NCI-H187 (cell line): ENCODE data around the gene RPL39L.
A peak's percentile ranks its signal among the peaks of the same experiment; 100 is the strongest.
"Not testable (repeated sequence)": the region's sequence is repeated elsewhere in the genome, so short reads cannot be mapped to it uniquely, and the experiment has no call there.

Source experiments
- DNase-seq, 2 experiments: peaks; one replicate each; lab custom pipeline; 2025; lab: John Stamatoyannopoulos, UW

Gene RPL39L

GRCh38 chr3:187139126-187139894, at the start of gene RPL39L:
Gene RPL39L, minus strand, starts transcription at chr3:187139496. Its CDS starts 18,196 bp downstream, at chr3:187121300.
- peak; percentile 72 to 86 for DNase-seq

GRCh38 chr3:187188931-187189330, 49.6 kb upstream of the RPL39L start:
- no peak for DNase-seq

DNA sequence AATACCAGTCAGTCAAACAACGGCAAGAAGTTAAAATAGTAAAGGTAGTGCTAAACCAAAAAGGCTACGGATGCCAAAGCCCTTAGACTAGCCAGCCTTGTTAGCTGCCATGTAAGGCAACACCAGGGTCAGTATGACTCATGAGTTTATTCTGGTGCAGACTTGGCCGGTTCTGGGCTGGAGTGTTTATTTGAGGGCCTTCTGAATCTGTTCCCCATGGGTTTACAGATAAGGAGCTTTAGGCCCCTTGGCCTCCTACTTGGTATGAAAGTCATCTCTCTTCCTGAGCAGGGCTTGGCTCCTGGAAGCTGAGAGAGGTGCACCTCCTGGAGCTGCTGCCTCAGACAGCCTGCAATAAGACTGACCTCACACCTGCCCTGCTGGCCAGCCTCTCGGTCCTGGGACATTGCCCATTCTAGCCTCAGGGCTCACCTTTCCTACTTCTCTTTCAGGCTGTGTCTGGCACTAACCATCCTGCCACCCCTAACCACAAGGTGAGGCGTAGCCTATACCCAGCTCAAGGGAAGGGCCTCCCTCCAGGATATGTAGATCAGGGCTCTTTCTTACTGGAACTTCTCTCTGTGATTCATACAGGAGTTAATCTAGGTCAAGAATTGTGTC, 47.6 kb upstream of the RPL39L start:
- DNase-seq = no peak

DNA sequence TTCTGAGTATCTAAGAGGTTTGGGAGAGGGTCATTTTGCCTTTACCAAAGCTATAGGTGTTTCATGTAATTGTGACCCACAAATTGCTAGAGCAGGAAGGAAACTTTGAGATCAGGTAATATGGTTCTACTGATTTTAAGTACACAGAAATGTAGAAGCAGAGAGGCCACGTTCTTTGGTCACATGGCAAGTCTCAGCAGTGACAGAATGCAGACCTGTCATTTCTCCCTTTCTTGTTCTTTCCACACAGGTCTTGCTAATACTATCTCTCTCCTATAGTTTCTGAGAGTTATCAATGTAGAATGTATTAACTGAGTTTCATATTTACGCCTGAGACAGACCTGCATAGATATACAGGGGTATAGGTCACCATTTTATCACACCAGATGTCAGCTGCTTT, 47.1 kb upstream of the RPL39L start:
- no peak for DNase-seq

DNA sequence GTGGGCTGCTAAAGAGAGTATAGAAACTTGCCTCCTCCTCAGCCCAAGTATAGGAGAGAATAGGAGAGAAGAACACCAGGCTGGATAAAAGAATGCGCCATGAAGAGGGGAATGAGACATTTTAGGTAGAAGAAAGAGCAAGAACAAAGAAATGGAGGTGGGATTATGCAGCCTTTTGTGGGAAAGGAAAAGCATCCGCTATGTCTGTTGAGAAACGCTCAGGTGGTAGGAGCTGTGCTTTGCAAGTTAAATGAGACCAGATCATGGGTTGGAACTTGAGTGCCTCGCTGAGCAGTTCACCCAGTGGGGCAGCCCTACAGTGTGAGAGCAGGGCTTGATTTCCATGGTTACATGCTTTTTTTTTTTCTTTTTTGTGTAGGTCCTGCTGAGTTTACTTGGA, 46.5 kb upstream of the RPL39L start:
- no peak for DNase-seq

DNA sequence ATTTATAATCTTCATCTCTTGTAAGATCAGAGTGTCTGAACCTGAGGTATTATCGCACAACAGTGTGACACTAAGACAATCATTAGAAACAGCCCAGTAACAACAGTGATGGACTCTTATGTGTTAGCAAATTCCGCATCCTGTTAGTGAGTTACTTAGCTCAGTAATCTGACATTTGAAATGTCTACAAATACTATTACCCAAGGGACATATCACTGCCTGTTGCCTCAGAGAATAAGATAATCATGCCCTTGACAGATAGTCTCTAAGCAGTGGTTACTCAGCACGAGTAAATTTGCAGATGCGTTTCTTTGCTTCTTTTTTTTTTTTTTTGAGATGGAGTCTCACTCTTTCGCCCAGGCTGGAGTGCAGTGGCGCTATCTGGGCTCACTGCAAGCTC, 44.6 kb upstream of the RPL39L start:
- DNase-seq = no peak

- DNase-seq = peak; percentile 51 to 52
These were observed 44.0 kb upstream of the RPL39L start for GRCh38 chr3:187183210-187183862.

GRCh38 chr3:187181454-187182170, 42.3 kb upstream of the RPL39L start:
- no peak for DNase-seq

- no peak for DNase-seq
These were observed 33.6 kb upstream of the RPL39L start for GRCh38 chr3:187172929-187173328.

DNA sequence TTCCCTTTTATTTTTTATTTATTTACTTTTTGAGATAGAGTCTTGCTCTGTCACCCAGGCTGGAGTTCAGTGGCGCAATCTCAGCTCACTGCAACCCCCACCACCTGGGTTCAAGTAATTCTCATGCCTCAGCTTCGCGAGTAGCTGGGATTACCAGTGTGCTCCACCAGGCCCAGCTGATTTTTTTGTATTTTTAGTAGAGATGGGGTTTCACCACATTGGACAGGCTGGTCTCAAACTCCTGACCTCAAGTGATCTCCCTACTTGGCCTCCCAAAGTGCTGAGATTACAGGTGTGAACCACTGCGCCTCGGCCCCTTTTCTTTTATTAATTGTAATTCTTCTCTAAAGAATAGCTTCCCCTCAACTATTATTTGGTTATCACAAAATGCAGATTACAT, 31.6 kb upstream of the RPL39L start:
- not testable (repeated sequence) for DNase-seq

DNA sequence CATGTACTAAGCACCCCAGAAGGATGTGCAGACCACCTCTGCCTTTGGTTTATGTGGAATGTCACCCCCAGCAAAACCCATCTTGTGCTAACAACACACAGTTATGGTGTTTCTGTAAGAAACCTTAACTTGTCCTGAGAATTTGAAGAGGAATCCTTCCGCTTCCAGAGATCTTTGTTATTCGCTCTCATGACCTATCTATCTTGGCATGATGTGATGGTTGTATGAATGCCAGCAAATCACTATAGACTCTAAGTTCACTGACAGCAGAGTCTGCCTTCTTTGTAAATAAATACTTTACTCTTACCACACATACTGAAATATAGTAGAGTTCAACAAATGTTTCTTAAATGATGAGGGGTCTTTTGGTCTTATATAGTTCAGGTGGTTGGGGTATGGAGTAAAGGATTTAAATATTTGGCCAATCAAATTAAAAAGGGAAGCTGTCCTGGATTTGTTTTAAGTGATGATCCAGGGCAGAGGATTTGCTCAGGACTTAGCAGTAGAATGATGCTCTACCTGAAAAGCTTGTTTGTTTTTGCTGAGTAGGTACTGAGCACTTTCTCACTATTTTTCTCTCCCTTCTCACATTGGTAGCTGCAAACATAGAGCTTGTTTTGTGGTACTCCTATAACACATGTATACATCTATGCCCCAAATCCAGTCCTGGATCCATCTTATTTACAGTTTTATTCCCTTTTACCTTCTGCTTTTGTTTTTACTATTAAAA, 30.1 kb upstream of the RPL39L start:
- no peak for DNase-seq

DNA sequence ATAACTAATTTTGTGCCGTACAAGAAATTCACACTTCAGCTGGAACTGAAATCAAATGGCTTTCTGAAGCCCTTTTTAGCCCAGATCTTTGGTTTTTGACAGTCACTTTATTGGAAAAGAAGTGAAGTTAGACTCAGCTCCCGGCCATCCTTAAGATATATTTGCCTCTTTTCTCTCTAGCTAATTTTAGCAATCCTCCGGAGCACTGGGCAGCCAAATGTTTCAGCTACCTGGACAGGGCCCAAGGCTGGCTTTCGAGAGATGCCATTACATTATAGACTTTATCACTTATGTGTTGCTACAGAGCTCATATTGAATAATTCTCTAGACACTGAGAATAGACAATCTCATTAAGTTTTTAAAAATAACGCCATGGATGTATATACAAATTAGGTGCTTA, 28.5 kb upstream of the RPL39L start:
- no peak for DNase-seq

- no peak for DNase-seq
These were observed 27.5 kb upstream of the RPL39L start for GRCh38 chr3:187166750-187167149.

DNA sequence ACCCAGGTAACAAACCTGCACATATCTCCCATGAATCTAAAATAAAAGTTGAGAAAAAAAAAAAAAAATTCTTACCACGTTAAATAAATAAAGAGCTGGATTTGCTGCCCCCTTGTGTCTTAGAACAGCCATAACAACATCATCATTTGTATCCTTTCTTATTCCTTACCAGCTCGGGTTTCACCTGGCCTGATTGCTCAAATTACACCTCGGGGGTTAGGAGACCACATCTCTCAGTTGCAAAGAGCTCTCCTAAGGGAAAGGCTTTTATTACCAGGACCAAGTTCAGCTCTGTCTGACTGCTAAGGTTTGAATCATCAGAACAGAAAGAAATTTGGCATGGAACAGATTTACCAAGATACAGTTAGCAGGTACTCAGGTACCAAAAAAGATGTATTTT, 25.8 kb upstream of the RPL39L start:
- DNase-seq = peak; percentile 32 to 44

GRCh38 chr3:187162265-187162953, 23.1 kb upstream of the RPL39L start:
- DNase-seq = no peak

GRCh38 chr3:187161556-187161955, 22.3 kb upstream of the RPL39L start:
- no peak for DNase-seq

DNA sequence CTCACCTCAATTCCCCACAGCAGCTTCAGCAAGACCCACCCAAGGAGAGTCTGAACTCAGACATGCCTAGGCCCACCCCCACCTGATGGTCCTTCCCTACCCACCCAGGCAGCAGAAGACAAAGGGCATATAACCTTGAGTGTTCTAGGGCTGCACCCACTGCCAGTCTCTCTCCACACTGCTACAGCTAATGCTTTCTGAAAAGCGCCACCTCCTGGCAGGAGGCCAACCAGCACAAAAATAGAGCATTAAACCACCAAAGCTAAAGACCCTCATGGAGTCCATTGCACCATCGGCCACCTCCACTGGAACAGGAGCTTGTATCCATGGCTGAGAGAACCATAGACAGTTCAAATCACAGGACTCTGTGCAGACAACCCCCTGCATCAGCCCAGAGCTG, 11.3 kb upstream of the RPL39L start:
- no peak for DNase-seq

DNA sequence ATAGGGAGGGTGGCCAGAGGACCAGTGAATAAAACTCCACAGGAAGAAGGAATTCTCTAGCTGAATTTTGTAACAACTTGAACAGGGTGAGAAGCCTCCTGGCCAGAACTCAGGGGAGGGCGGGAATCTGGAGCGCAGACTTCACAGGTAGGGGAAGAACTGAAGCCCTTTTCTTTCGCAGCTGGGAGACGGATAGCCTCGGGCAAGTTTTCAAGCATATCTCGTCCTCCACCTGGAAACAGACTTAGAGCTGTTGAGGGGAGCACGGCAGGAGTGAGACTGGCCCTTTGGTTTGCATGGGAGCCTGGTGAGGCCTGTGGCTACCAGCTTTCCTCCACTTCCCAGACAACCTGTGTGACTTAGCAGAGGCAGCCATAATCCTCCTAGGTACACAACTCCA, 10.9 kb upstream of the RPL39L start:
- no peak for DNase-seq

DNA sequence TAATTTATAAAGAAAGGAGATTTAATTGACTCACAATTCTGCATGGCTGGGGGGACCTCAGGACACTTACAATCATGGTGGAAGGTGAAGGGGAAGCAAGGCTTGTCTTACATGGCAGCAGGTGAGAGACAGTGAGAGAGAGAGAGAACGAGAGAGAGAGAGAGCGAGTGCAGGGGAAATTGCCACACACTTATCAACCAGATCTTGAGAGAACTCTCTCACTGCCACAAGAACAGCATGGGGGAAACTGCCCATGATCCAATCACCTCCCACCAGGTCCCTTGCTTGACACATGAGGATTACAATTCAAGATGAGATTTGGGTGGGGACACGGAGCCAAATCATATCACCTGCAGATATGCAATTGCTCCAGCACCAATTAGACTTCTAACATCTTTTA, 7.1 kb upstream of the RPL39L start:
- no peak for DNase-seq

DNA sequence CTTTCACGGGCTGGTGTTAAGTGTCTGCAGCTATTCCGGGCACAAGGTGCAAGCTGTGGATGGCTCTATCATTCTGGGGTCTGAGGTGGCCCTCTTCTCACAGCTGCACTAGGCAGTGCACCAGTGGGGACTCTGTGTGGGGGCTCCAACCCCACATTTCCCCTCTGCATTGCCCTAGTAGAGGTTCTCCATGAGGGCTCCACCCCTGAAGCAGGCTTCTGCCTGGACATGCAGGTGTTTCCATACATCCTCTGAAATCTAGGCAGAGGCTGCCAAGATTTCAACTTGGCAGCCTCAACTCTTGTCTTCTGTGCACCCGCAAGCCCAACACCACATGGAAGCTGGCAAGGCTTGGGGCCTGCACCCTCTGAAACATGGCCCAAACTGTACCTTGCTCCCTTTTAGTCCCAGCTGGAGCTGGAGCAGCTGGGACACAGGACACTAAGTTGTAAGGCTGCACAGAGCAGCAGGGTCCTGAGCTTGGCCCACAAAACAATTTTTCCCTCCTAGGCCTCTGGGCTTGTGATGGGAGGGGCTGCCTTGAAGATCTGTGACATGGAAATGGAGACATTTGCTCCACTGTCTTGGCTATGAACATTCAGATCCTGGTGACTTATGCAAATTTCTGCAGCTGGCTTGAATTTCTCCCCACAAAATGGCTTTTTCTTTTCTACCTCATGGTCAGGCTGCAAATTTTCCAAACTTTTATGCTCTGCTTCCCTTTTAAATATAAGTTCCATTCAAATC, 6.0 kb upstream of the RPL39L start:
- no peak for DNase-seq

GRCh38 chr3:187139895-187140253, 578 bp upstream of the RPL39L start:
- no peak for DNase-seq
